LNCaP clone FGC (cell line): Measurements from ENCODE around the gene NCR2.

Source experiments
- DNase-seq: peaks from one replicate; pipeline ENCODE4 v3.0.0-alpha.2; 2011; ENCODE audit warnings: low read depth
- H3K4me3 ChIP-seq: 2 replicates; pipeline ENCODE4 v1.5.1; 2011; ENCODE audit warnings: mild to moderate bottlenecking, low read depth, low read length, control low read depth
- CTCF ChIP-seq: IDR thresholded peaks from 2 replicates; pipeline ENCODE4 v1.5.1; 2012; ENCODE audit warnings: mild to moderate bottlenecking; ENCODE audit not compliant: control insufficient read depth, insufficient read depth; ENCODE audit errors: extremely low read depth

Gene NCR2

DNA sequence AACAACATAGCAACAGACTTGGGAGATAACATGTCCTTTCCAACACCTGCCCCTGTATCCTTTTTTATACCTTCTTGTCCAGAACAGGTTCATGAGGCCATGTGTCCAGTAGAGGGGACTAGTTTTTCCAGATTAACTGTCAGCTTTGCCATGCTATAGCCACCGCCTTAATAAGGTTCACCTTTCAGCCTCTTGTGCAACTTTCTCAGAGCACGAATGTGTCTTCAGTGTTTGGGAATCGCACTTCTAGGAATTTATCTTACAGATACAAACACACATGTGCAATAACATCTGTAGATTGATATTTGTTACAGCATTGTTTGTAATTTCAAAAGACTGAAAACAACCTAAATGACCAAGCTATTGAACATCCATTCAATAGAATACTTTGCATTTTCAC, 21.4 kb downstream of the NCR2 start:
- H3K4me3 ChIP-seq, result no peak overlapping the region
- no peak for DNase-seq
- peak; percentile 33 for TF ChIP-seq CTCF

GRCh38 chr6:41358503-41358902, 23.1 kb downstream of the NCR2 start:
- no peak for DNase-seq
- no peak for TF ChIP-seq CTCF
- no peak overlapping the region for H3K4me3 ChIP-seq

DNA sequence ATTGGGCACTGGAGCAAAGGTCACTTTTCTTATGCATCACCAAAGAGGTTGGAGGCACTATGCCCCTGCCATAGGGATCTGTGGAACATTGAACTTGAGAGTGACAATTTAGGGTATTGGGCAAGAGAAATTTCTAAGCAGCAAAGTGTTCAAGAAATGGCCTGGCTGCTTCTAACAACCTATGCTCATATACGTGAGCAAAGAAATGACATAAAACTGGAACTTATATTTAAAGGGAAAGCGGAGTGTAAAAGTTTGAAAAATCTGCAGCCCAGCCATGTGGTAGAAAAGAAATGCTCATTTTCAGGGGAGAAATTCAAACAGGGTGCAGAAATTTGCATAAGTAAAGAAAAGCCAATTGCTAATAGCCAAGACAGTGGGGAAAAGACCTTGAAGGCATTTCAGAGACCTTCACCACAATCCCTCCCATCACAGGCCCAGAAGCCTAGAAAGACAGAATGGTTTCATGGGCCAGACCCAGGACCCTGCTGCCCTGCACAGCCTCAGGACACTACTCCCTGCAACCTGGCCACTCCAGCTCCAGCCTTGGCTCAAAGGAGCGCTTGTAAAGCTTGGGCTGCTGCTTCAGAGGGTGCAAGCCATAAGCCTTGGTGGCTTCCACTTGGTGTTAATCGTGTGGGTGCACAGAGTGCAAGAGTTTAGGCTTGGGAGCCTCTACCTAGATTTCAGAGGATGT, 24.4 kb downstream of the NCR2 start:
- no peak for DNase-seq
- no peak for TF ChIP-seq CTCF
- no peak overlapping the region for H3K4me3 ChIP-seq

DNA sequence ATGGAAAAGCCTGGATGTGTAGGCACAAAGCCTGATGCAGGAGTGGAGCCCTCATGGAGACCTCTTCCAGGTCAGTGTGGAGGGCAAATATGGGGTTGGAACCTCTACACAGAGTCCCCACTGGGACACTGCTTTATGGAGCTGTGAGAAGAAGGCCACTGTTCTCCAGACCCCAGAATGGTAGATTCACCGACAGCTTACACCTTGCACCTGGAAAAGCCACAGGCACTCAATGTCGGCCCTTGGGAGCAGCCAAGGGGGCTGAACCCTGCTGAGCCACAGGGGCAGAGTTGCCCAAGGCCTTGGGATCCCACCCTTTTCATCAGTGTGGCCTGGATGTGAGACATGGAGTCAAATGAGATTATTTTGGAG, 24.9 kb downstream of the NCR2 start:
- H3K4me3 ChIP-seq, result no peak overlapping the region
- TF ChIP-seq CTCF, result no peak
- no peak for DNase-seq

DNA sequence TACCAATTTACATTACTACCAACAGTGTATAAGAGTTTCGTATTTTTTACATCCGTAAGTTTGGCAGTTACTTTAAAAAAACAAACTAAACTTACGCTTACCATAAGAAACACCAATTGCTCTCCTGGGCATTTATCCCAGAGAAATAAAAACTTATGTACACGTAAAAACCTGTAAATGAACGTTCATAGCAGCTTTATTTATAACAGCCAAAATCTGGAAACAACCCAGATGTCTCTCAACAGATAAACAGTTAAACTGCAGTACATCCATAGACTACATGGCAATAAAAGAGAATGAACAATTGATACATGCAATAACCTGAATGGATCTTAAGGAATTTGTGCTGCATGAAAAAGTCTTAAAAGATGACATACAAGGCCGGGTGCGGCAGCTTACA, 30.7 kb downstream of the NCR2 start:
- no peak overlapping the region for H3K4me3 ChIP-seq
- TF ChIP-seq CTCF, result no peak
- DNase-seq, result peak; percentile 94

DNA sequence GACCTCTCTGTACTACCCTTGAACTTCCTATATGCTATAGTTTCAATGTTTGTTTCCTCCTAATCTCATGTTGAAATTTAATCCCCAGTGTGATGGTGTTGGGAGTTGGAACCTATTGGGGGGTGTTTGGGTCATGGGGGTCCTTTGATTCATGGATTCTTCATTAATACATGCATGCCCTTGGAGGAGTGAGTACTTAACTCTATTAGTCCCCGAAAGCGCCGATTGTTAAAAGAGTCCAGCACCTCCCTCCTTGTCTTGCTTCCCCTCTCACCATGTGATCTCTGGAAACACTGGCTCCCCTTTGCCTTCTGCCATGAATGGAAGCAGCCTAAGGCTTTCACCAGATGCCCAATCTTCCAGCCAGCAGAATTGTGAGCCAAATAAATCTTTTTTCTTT, 31.7 kb downstream of the NCR2 start:
- TF ChIP-seq CTCF, result no peak
- DNase-seq, result no peak
- H3K4me3 ChIP-seq, result no peak overlapping the region

- peak; percentile 11 for DNase-seq
- no peak overlapping the region for H3K4me3 ChIP-seq
Measured at GRCh38 chr6:41367700-41368099, 32.3 kb downstream of the NCR2 start.

More at GRCh38 chr6:41367700-41368099, 32.3 kb downstream of the NCR2 start:
- peak; percentile 93 for TF ChIP-seq CTCF
